Testis (tissue), 3 donors: Measurements from ENCODE around the gene CHMP6. TPM values are rescaled to one million over a fixed set of nuclear protein-coding genes. Genes with fewer than 3 reads are reported as not detected.

ENCODE experiments used
- DNase-seq: peaks from one replicate; pipeline ENCODE4 v3.0.0-alpha.2; 2019
- H3K27ac ChIP-seq, 2 donors: fragments of 200-600 bp; sonication (generic); one replicate each; pipeline ENCODE4 v1.5.1; 2019
- H3K27me3 ChIP-seq: fragments of 200-600 bp; sonication (generic); one replicate; pipeline ENCODE4 v1.5.1; 2019
- H3K36me3 ChIP-seq: fragments of 200-600 bp; sonication (generic); one replicate; pipeline ENCODE4 v1.5.1; 2017; ENCODE audit warnings: low read depth; ENCODE audit errors: missing control alignments
- H3K4me1 ChIP-seq: fragments of 200-600 bp; sonication (generic); one replicate; pipeline ENCODE4 v1.5.1; 2019
- H3K4me3 ChIP-seq, 2 donors: fragments of 200-600 bp; sonication (generic); one replicate each; pipeline ENCODE4 v1.5.1; 2017 to 2019
- H3K9me3 ChIP-seq: fragments of 200-600 bp; sonication (generic); one replicate; pipeline ENCODE4 v1.5.1; 2017
- CTCF ChIP-seq, 3 experiments: fragments of 450-650 bp in 2 of 3; fragments of 200-600 bp in 1 of 3; sonication (generic) in 1 of 3; IDR thresholded peaks; one replicate each; pipeline ENCODE4 v1.5.1; 2016 to 2019; ENCODE audit warnings: antibody characterized with exemption in 3 of 3, mild to moderate bottlenecking in 2 of 3, moderate library complexity in 1 of 3
- POLR2A ChIP-seq: fragments of 450-650 bp; IDR thresholded peaks from one replicate; pipeline ENCODE4 v1.6.1; 2017; ENCODE audit warnings: antibody characterized with exemption, mild to moderate bottlenecking, moderate library complexity
- WGBS, 2 donors: methylation state at CpG; one replicate each; pipeline ENCODE4 v1.1.5; 2018; 5-methylcytosine and 5-hydroxymethylcytosine counted together
- intact Hi-C: fragments of 100-400 bp; cut with DNase I; formaldehyde crosslinking; loops from one replicate; pipeline ENCODE4 v1.15.1; 2023; ENCODE audit warnings: low total_unique reads
- polyA plus RNA-seq: library from polyadenylated mRNA; stranded (reverse); fragments of 350-450 nt; fragmentation: Illumina TruSeq; extraction: RNeasy Lipid Tissue Mini Kit (QIAGEN cat#74804); gene quantifications from one replicate; pipeline ENCODE4 v1.2.3, GENCODE V29; 2014; ENCODE audit warnings: low read depth, low replicate concordance; ENCODE audit not compliant: insufficient read depth
- total RNA-seq, 2 donors: library from RNA; depleted of rRNA; stranded (reverse); fragments of >200 nt; gene quantifications; one replicate each; pipeline ENCODE4 v1.2.3, GENCODE V29; 2016

The CHMP6 gene
- total and polyA plus RNA-seq, 3 donors from 2014 or later, result 18.5 to 29.8 (median 28.2) TPM

- Histone ChIP-seq H3K4me1 (peaks cover 20% of the 10 kb centered on the region), H3K4me3 (no peak overlapping the region), H3K36me3 (no peaks in the 10 kb centered on the region), H3K27ac (peak overlapping the region in 1 of 2 donors; percentile 26), H3K27me3 (no peaks in the 10 kb centered on the region), H3K9me3 (no peaks in the 10 kb centered on the region)
- TF ChIP-seq CTCF (IDR thresholded peaks at IDR 0.05), result no peak
- no peak for TF ChIP-seq POLR2A
- no peak for DNase-seq
- intact Hi-C loops, result loop anchor here (10.0 kb wide), 1 partner anchor 108 kb away; no protein-coding TSS in a partner anchor
- 69 to 70% methylated on average over 14 to 17 of the region's 18 CpGs for WGBS, 2 donors
These were observed 4.7 kb upstream of the CHMP6 start for GRCh38 chr17:80986816-80987475.

GRCh38 chr17:80987941-80988461, 3.6 kb upstream of the CHMP6 start:
- peak; percentile 66 for DNase-seq

GRCh38 chr17:80989586-80989913, 2.1 kb upstream of the CHMP6 start:
- DNase-seq, result no peak
- H3K36me3 ChIP-seq, result no peaks in the 10 kb centered on the region
- peaks cover 19% of the 10 kb centered on the region for H3K4me1 ChIP-seq
- TF ChIP-seq CTCF (IDR thresholded peaks at IDR 0.05) (no peak), POLR2A (no peak)
- no peak overlapping the region for H3K4me3 ChIP-seq
- no peaks in the 10 kb centered on the region for H3K9me3 ChIP-seq
- no peaks in the 10 kb centered on the region for H3K27me3 ChIP-seq
- intact Hi-C loops, result loop anchor here (10.0 kb wide), 1 partner anchor 105 kb away; no protein-coding TSS in a partner anchor
- no peak overlapping the region for H3K27ac ChIP-seq
- 85 to 88% methylated on average over 4 to 11 of the region's 11 CpGs for WGBS, 2 donors

More at GRCh38 chr17:80987941-80988461, 3.6 kb upstream of the CHMP6 start:
- 66 to 68% methylated on average over 13 to 15 of the region's 16 CpGs for WGBS, 2 donors
- no peak for TF ChIP-seq POLR2A
- no peak for TF ChIP-seq CTCF (IDR thresholded peaks at IDR 0.05)
- Histone ChIP-seq H3K36me3 (no peaks in the 10 kb centered on the region), H3K27ac (peak overlapping the region; percentile 24 to 26), H3K9me3 (no peaks in the 10 kb centered on the region), H3K27me3 (no peaks in the 10 kb centered on the region), H3K4me1 (peaks cover 19% of the 10 kb centered on the region), H3K4me3 (no peak overlapping the region)
- intact Hi-C loops, result loop anchor here (10.0 kb wide), 1 partner anchor 107 kb away; no protein-coding TSS in a partner anchor

GRCh38 chr17:80990921-80991644, 558 bp upstream of the CHMP6 start:
- TF ChIP-seq CTCF (IDR thresholded peaks at IDR 0.05) (no peak), POLR2A (no peak)
- DNase-seq, result no peak
- Histone ChIP-seq H3K4me1 (peaks cover 19% of the 10 kb centered on the region), H3K36me3 (no peaks in the 10 kb centered on the region), H3K27ac (peak overlapping the region in 1 of 2 donors; percentile 76), H3K9me3 (no peaks in the 10 kb centered on the region), H3K27me3 (no peaks in the 10 kb centered on the region), H3K4me3 (peak overlapping the region; percentile 74 to 96)
- 35 to 41% methylated on average over 14 to 22 of the region's 22 CpGs for WGBS, 2 donors
- intact Hi-C loops, result no loop called here
